ENCODE data around the gene BRD8.

DNA sequence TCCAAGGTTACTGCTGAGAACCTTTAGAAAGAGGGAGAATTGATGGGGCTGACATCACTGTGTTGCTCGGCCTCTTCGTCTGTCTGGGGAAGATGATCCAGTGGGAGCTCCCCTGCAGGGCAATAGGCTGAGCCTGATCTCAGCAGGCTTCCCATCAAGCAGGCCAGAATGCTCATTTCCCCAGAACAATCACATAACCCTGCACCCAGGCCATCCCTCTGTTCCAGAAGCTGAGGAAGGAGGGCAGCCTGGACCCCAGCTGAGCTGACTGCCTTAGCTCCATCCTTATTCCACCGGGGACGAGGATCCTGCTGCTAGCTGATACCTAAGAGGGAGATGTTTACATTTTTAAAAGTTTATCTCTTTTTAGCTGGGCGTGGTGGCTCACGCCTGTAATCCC, 46.3 kb upstream of the BRD8 start:
- no peak for TF ChIP-seq RAD21 (IDR thresholded peaks at IDR 0.05; ENCODE audit: low read length)
- TF ChIP-seq, protein P1, sequence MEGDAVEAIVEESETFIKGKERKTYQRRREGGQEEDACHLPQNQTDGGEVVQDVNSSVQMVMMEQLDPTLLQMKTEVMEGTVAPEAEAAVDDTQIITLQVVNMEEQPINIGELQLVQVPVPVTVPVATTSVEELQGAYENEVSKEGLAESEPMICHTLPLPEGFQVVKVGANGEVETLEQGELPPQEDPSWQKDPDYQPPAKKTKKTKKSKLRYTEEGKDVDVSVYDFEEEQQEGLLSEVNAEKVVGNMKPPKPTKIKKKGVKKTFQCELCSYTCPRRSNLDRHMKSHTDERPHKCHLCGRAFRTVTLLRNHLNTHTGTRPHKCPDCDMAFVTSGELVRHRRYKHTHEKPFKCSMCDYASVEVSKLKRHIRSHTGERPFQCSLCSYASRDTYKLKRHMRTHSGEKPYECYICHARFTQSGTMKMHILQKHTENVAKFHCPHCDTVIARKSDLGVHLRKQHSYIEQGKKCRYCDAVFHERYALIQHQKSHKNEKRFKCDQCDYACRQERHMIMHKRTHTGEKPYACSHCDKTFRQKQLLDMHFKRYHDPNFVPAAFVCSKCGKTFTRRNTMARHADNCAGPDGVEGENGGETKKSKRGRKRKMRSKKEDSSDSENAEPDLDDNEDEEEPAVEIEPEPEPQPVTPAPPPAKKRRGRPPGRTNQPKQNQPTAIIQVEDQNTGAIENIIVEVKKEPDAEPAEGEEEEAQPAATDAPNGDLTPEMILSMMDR (IDR thresholded peaks at IDR 0.05) = no peak
- TF ChIP-seq GABPA (IDR thresholded peaks at IDR 0.05; ENCODE audit: low read depth) = no peak
- no peak for TF ChIP-seq RFX5 (IDR thresholded peaks at IDR 0.05; ENCODE audit: low read length)
- TF ChIP-seq, protein P2, sequence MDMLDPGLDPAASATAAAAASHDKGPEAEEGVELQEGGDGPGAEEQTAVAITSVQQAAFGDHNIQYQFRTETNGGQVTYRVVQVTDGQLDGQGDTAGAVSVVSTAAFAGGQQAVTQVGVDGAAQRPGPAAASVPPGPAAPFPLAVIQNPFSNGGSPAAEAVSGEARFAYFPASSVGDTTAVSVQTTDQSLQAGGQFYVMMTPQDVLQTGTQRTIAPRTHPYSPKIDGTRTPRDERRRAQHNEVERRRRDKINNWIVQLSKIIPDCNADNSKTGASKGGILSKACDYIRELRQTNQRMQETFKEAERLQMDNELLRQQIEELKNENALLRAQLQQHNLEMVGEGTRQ (IDR thresholded peaks at IDR 0.05; ENCODE audit: borderline replicate concordance, low read depth, low read length) = no peak
- TF ChIP-seq EP300 (IDR thresholded peaks at IDR 0.05; ENCODE audit: borderline replicate concordance in 1 of 2, low read depth in 1 of 2, low read length in 1 of 2) = no peak
- no peak for TF ChIP-seq EZH2phosphoT487 (IDR thresholded peaks at IDR 0.05; ENCODE audit: borderline replicate concordance, low read depth)
